Esophagus squamous epithelium (tissue), 4 donors: Measurements from ENCODE around the gene BMP10.

ENCODE experiments used
- POLR2A ChIP-seq, 4 donors: fragments of 450-650 bp; IDR thresholded peaks; one replicate each; pipeline ENCODE4 v1.6.1; 2017; ENCODE audit warnings: antibody characterized with exemption in 4 of 4, mild to moderate bottlenecking in 4 of 4, moderate library complexity in 3 of 4
- TF ChIP-seq, protein P1 (sequence below), 6 experiments: fragments of 450-650 bp in 4 of 6; fragments of 200-600 bp in 2 of 6; sonication (generic) in 2 of 6; IDR thresholded peaks; one replicate each; pipeline ENCODE4 v1.5.1; 2016 to 2019; ENCODE audit warnings: antibody characterized with exemption in 6 of 6, mild to moderate bottlenecking in 4 of 6, moderate library complexity in 4 of 6

DNA sequence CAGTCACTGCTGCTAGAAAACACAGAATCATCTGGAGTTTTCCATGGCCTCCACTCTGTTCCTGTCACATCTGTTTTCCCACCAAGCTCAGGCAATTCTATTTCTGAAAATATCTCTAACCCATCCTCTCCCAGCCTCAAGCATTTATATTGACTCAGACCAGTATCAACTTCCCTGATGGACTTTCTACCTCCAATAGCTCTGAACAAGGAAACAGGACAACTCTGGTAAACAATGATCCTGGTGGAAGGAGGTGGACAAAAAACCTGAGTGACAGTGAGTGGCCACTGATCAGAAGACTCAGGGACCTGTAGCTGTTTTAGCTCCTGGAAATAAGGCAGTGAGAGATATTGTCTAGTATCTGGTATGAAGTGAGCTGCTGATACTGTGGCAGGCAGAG, 23.4 kb downstream of the BMP10 start:
- TF ChIP-seq, protein P1, sequence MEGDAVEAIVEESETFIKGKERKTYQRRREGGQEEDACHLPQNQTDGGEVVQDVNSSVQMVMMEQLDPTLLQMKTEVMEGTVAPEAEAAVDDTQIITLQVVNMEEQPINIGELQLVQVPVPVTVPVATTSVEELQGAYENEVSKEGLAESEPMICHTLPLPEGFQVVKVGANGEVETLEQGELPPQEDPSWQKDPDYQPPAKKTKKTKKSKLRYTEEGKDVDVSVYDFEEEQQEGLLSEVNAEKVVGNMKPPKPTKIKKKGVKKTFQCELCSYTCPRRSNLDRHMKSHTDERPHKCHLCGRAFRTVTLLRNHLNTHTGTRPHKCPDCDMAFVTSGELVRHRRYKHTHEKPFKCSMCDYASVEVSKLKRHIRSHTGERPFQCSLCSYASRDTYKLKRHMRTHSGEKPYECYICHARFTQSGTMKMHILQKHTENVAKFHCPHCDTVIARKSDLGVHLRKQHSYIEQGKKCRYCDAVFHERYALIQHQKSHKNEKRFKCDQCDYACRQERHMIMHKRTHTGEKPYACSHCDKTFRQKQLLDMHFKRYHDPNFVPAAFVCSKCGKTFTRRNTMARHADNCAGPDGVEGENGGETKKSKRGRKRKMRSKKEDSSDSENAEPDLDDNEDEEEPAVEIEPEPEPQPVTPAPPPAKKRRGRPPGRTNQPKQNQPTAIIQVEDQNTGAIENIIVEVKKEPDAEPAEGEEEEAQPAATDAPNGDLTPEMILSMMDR (IDR thresholded peaks at IDR 0.05): no peak
- TF ChIP-seq POLR2A (IDR thresholded peaks at IDR 0.05): no peak
